ENCODE results near the gene MAD1L1. TPM values are rescaled to one million over a fixed set of nuclear protein-coding genes. Genes with fewer than 3 reads are reported as not detected.

MAD1L1 gene
- polyA plus RNA-seq, 1 donor = 21.2 TPM

GRCh38 chr7:2242541-2243429 lies 10.0 kb upstream of the MAD1L1 start:
- no peak for DNase-seq (ENCODE audit: low read depth)

- no peak for DNase-seq (ENCODE audit: low read depth)
Measured at GRCh38 chr7:2241580-2242540, 9.1 kb upstream of the MAD1L1 start, which contains the start of the genes MRM2 and NUDT1. TSS of gene MRM2 (minus strand) at chr7:2242205. CDS start at chr7:2242169, 36 bp downstream. TSS of gene NUDT1 (plus strand) at chr7:2242226. CDS start at chr7:2244575, 2,349 bp downstream.

GRCh38 chr7:2239242-2239641 lies 6.5 kb upstream of the MAD1L1 start:
- DNase-seq (ENCODE audit: low read depth) = no peak

- DNase-seq (ENCODE audit: low read depth) = no peak
Measured at GRCh38 chr7:2237109-2237602, 4.4 kb upstream of the MAD1L1 start.

DNA sequence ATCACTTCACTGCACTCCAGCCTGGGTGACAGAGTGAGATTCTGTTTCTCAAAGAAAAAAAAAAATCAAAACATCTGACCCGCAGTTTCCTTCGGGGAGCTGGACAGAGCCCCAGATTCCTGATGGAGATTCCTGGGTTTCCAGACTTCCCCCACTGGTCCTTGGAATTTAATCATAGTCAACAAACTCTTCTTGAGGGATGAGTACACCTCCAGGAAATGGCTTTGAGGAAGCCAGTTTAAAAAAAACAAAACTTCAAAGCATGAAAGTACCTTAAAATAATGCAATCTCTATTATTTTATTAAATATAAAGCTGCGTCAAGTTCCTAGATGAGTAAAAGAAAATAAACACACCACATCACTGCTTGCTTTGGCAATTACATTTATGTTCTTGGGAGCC lies 1.2 kb upstream of the MAD1L1 start:
- no peak for DNase-seq (ENCODE audit: low read depth)

- DNase-seq (ENCODE audit: low read depth) = no peak
Measured at GRCh38 chr7:2231992-2232765, 566 bp downstream of the MAD1L1 start.

- no peak for DNase-seq (ENCODE audit: low read depth)
Measured at GRCh38 chr7:2230882-2231281, 1.9 kb downstream of the MAD1L1 start.

- no peak for DNase-seq (ENCODE audit: low read depth)
Measured at GRCh38 chr7:2230226-2230625, 2.5 kb downstream of the MAD1L1 start.

DNA sequence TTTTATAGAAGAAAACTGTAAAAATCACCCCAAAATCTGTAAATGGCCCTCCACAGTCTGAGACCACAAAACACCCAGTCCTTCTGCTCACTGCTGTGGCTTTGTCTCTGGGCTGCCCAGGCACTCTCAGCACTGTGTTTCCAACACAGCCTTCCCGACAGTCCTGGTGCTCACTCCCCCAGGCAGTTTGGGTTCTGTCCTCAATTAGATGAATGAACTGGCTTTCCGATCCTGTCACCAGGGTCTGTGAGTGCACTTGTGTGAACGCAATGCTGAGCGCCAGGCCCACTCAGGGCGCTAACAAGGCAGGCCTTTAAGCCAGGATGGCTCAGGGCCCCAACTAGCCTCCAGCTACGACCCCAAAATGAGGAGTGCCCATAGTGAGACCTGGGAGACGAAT lies 3.3 kb downstream of the MAD1L1 start:
- no peak for DNase-seq (ENCODE audit: low read depth)

- DNase-seq (ENCODE audit: low read depth) = no peak
Measured at GRCh38 chr7:2228921-2229320, 3.8 kb downstream of the MAD1L1 start.

DNA sequence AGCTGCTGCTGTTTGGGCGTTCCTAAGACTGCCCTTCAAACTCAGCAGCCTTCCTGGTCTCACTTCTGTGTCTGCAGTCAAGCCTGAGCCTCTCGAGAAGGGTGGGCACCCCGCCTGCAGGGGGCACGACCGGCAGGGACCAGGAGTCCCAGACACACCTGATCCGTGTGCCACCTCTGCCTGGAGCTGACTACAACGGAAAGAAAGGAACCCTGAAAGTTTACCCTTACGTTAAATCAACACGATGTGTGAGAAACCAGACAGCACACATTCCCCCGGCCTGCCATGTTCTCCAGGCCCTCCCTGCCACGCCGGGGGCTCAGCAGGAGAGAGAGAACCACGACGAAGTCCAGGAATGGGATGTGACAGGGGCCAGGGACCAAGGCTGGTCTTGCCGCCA lies 5.0 kb downstream of the MAD1L1 start:
- no peak for DNase-seq (ENCODE audit: low read depth)

DNA sequence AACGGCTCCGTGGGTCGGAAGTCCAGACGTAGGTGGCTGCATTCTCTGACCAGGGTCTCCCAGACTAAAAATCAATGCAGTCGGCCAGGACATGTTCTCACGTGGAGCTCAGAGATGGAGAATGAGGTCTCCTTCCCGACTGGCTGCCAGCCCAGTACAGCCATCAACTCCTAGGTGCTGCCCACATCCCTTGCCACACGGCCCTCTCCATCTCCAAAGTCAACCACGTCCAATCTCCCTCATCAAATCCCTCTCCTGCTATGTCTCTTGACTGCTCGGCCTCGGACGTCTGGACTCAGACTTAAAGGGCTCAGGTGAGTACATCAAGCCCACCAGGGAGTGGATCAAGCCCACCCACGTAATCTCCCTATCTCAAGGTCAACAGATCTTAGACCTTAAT lies 6.9 kb downstream of the MAD1L1 start:
- DNase-seq (ENCODE audit: low read depth) = no peak

DNA sequence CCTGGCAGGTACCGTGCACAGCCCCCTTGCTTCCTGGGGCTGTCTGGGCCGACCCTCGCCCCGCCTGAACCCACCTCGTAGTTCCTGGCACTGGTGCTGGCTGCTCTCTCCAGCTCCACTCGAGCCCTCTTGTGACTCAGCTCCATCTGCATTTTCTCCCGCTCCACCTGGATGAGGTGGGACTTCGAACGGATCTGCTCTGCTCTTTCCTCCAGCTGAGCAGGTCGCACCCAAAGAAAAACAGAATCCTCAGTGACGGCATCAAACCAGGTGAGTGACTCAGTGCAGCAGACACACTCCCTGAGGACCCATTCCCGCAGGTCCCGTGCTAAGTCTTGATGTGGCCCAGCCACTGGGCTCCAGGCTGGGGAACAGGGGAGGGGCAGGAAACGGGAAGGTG lies 7.4 kb downstream of the MAD1L1 start:
- DNase-seq (ENCODE audit: low read depth) = no peak

GRCh38 chr7:2224934-2225333 lies 7.8 kb downstream of the MAD1L1 start:
- DNase-seq (ENCODE audit: low read depth) = no peak

- DNase-seq (ENCODE audit: low read depth) = no peak
Measured at GRCh38 chr7:2224491-2224928, 8.2 kb downstream of the MAD1L1 start.

GRCh38 chr7:2223321-2223720 lies 9.4 kb downstream of the MAD1L1 start:
- DNase-seq (ENCODE audit: low read depth) = no peak

- no peak for DNase-seq (ENCODE audit: low read depth)
Measured at GRCh38 chr7:2222516-2222915, 10.2 kb downstream of the MAD1L1 start.

DNA sequence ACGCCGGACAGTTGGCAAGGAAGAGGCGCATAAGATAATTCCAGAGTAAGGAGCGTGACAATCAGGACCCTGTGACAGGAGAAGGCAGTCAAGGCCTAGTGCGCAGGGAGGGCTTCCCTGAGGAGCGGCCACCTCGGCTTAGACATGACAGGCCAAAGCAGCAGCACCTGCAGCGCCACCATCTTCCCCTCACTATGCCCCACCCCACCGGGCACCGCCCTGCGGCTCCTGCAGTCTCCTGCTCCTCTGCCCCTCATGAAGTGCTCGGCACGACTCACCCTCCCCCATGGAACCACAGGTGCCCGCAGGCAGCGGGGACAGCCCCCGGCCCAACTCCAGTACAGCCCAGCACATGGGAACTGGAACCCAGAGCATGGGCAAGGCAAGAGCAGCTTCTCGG lies 11.8 kb downstream of the MAD1L1 start:
- no peak for DNase-seq (ENCODE audit: low read depth)

GRCh38 chr7:2220506-2220905 lies 12.2 kb downstream of the MAD1L1 start:
- no peak for DNase-seq (ENCODE audit: low read depth)

DNA sequence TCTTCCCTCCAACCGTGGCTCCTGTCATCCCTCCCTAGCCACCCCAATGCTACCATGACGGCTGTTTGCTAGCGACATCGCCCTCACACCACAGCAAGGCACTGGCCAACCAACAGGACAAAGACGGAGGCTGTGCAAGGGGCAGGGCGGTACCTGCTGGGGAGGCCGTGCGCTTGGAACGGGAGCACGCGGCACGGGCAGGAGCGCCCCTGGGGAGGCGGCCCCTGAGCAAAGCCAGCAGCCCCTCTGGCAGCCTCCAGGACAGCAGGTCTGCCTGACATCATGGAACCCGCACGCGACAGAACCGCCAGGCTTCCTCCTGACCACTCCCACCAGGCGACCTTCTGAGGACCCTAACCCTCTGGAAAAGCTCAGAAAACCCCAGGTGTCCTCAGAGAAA lies 12.7 kb downstream of the MAD1L1 start:
- DNase-seq (ENCODE audit: low read depth) = no peak

DNA sequence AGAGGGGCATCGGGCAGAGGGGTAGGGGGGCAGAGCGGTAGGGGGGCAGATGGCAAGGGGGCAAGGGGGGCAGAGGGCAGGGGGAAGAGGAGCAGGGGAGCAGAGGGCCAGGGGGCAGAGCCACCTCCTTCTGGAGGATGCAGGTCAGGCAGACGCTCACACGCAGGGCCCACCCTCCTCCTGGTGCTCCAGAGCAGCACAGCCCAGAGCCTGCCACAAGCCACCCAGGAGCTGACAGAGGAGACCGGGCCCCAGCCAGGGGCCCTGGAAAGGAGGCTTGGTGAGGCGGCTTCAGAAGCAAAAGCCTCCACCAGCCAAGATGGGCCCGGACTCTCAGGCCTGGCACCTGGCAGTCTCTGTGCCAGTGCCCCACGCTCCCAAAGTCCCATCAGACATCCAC lies 13.1 kb downstream of the MAD1L1 start:
- DNase-seq (ENCODE audit: low read depth) = no peak
